ENCODE measurements around the gene PHF23.

Gene PHF23

GRCh38 chr17:7239091-7240027 lies at the start of gene PHF23:
TSS of gene PHF23 (minus strand) at chr17:7239457. CDS start at chr17:7239279, 178 bp downstream.
- DNase-seq (ENCODE audit: low read depth) = peak; percentile 100

DNA sequence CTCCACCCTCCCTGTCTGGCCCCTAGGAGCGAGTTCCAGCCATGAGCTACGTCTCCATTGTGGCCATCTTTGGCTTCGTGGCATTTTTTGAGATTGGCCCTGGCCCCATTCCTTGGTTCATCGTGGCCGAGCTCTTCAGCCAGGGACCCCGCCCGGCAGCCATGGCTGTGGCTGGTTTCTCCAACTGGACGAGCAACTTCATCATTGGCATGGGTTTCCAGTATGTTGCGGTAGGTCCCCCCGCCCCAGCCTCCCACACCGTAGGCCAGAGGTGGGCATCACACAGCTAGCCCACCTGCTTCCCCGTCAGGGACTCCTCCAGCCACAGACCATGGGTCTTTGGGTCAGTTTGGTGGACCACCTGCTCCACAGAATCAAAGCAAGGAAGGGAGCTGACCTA lies 46.4 kb upstream of the PHF23 start:
- DNase-seq (ENCODE audit: low read depth) = no peak

- DNase-seq (ENCODE audit: low read depth) = no peak
Observed at GRCh38 chr17:7284911-7285310, 45.7 kb upstream of the PHF23 start.

DNA sequence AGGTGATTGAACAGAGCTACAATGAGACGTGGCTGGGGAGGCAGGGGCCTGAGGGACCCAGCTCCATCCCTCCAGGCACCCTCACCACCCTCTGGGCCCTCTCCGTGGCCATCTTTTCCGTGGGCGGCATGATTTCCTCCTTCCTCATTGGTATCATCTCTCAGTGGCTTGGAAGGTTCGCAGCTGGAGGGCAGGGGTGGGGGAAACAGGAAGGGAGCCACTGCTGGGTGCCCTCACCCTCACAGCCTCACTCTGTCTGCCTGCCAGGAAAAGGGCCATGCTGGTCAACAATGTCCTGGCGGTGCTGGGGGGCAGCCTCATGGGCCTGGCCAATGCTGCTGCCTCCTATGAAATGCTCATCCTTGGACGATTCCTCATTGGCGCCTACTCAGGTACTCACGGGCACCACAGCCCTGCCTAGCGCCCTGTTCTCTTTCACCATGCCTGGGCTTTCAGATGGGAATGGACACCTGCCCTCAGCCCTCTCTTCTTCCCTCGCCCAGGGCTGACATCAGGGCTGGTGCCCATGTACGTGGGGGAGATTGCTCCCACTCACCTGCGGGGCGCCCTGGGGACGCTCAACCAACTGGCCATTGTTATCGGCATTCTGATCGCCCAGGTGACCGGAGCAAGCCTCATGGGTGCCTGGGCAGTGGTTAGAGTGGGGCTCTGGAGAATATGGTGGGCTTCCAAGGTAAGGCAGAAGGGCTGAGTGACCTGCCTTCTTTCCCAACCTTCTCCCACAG lies 44.4 kb upstream of the PHF23 start:
- DNase-seq (ENCODE audit: low read depth) = no peak

DNA sequence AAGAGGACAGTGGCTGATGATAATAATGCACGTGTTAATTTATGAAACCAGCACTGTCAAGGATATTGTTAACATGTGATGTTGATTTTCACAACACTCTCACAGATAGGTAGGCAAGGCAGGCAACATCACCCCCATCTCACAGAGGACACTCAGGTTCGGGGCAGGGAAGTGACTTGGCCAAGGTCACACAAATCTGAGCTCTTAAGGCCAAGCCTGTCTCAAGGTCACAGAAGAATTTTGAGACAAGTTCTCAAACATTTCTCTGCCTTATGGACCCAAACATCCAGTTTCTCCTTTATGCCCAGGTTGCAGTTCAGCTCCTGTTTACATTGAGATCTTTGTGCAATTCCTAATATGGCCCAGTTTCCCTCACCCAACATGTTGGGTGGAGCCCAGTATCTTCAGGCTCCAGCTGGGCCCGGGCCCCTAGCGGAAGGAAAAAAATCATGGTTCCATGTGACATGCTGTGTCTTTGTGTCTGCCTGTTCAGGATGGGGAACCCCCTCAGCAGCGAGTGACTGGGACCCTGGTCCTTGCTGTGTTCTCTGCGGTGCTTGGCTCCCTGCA lies 43.6 kb upstream of the PHF23 start:
- DNase-seq (ENCODE audit: low read depth) = no peak

DNA sequence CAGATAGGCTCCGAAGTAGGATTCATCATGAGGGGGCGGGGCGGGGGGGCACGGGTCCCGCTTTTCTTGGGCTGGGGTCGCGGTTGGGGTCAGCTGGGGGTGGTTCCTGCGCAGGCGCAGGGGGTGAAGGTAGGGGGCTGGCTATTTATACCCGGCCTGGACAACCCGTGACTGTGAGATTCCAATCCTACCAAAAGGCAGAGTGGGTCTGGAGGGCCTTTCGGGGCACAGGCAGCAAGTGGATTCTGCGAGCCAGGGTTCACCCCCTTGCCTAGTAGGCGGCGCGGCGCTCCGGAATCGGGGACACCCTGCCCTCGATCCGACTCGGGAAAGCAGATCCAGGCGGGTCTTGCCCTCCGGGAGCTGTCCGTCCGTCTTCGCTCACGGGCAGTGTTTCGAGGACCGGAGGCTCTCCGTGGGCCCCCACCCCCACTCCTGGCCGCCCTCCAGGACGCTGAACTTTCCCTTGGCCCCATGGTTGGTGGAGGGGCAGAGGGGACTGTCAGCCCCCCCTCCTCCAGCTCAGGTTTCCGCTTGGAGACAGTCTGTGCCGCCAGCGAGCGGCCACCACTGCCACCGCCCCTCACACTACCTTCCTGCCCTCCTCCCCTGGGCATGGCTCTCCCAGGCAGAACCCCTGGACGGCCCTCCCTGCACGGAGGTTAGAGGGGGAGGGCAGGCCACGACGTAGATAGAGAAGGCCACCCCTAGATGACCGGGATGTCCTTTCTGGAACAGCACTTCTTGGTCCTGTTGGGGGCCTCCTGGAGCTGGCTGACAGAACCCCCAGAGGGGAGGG lies 42.9 kb upstream of the PHF23 start:
- DNase-seq (ENCODE audit: low read depth) = no peak

DNA sequence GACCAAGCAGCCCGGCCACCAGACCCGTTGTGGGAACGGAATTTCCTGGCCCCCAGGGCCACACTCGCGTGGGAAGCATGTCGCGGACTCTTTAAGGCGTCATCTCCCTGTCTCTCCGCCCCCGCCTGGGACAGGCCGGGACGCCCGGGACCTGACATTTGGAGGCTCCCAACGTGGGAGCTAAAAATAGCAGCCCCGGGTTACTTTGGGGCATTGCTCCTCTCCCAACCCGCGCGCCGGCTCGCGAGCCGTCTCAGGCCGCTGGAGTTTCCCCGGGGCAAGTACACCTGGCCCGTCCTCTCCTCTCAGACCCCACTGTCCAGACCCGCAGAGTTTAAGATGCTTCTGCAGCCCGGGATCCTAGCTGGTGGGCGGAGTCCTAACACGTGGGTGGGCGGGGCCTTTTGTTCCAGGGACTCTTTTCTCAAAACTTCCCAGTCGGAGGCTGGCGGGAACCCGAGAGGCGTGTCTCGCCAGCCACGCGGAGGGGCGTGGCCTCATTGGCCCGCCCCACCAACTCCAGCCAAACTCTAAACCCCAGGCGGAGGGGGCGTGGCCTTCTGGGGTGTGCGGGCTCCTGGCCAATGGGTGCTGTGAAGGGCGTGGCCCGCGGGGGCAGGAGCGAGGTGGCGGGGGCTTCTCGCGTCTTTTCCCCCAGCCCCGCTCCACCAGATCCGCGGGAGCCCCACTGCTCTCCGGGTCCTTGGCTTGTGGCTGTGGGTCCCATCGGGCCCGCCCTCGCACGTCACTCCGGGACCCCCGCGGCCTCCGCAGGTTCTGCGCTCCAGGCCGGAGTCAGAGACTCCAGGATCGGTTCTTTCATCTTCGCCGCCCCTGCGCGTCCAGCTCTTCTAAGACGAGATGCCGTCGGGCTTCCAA lies 42.1 kb upstream of the PHF23 start, which contains the start of gene SLC2A4:
TSS of gene SLC2A4 (plus strand) at position 645 of the 879 bp plus-strand sequence. CDS start at position 862, 217 bp downstream.
- peak; percentile 96 for DNase-seq (ENCODE audit: low read depth)

DNA sequence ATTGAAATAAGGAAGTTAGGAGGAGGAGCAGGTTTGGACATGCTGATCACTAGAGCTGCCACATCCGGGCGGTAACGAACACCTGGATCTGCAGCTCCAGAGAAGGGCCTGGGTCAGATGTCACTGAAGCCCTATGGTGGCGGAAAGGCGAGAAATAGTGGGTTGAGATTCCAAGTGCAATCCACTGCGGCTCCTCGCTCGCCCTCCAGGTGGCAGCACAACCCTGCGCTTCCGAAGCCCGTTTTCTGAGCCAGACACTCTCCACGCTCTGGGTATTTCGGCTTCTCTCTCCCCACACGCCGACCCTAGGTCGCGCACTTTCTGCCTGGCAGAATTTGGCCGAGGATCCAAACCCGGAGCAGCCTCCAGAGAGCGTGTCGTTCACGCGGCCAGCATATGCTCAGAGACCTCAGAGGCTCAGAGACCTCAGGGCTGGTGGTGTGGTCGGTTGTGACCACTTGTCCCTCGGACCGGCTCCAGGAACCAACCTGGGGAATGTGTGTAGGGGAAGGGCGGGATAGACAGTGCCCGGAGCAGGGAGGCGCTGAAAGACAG lies 41.3 kb upstream of the PHF23 start:
- DNase-seq (ENCODE audit: low read depth) = peak; percentile 78

DNA sequence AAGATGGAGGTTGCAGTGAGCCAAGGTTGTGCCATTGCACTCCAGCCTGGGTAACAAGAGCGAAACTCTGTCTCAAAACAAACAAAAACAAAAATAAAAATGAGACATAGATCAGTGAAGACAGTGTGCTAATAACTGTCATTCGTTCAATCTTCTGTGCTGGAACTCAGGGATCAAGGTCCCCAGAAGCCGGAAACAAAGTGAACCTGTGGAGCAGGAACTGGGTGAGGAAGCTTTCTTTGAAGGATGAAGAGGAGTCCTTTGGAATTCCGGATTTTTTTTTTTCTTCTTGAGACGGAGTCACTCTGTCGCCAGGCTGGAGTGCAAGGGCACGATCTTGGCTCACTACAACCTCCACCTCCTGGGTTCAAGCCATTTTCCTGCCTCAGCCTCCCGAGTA lies 40.2 kb upstream of the PHF23 start:
- DNase-seq (ENCODE audit: low read depth) = no peak

- peak; percentile 39 for DNase-seq (ENCODE audit: low read depth)
Observed at GRCh38 chr17:7266784-7267183, 27.5 kb upstream of the PHF23 start.

GRCh38 chr17:7263801-7264078 lies 24.5 kb upstream of the PHF23 start:
- no peak for DNase-seq (ENCODE audit: low read depth)

- no peak for DNase-seq (ENCODE audit: low read depth)
Observed at GRCh38 chr17:7262935-7263800, 23.9 kb upstream of the PHF23 start.

- DNase-seq (ENCODE audit: low read depth) = no peak
Observed at GRCh38 chr17:7262192-7262934, 23.1 kb upstream of the PHF23 start, which contains the start of gene CLDN7. TSS of gene CLDN7 (minus strand) at chr17:7262478. CDS start at chr17:7262043, 435 bp downstream.

- DNase-seq (ENCODE audit: low read depth) = no peak
Observed at GRCh38 chr17:7261379-7262191, 22.3 kb upstream of the PHF23 start.

- DNase-seq (ENCODE audit: low read depth) = no peak
Observed at GRCh38 chr17:7260651-7261378, 21.6 kb upstream of the PHF23 start.

GRCh38 chr17:7260151-7260550 lies 20.9 kb upstream of the PHF23 start:
- DNase-seq (ENCODE audit: low read depth) = no peak

DNA sequence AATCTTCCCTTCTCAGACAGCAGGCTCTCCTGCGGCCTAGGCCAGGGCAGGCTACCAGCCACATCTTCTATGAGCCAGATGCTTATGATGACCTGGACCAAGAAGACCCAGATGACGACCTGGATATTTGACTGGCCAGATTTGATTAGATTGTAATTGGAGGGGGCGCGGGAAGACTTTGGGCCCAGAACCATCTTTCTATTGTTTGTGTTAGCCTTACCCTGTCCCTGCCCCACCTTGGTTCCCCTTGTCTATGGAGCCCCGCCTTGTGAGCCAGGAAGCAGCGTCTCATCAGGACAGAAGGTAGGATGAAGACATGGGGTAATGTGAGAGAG lies 20.3 kb upstream of the PHF23 start:
- DNase-seq (ENCODE audit: low read depth) = no peak

Measured in EH (cell line).